HG03097 (cell line): ENCODE results near the gene SNTG2.

Experiments used
- ATAC-seq: cut with Tn5 transposase; IDR thresholded peaks from one replicate; pipeline ENCODE4 v1.9.1; 2021; ENCODE audit not compliant: unreplicated experiment, low FRiP score

The SNTG2 gene

DNA sequence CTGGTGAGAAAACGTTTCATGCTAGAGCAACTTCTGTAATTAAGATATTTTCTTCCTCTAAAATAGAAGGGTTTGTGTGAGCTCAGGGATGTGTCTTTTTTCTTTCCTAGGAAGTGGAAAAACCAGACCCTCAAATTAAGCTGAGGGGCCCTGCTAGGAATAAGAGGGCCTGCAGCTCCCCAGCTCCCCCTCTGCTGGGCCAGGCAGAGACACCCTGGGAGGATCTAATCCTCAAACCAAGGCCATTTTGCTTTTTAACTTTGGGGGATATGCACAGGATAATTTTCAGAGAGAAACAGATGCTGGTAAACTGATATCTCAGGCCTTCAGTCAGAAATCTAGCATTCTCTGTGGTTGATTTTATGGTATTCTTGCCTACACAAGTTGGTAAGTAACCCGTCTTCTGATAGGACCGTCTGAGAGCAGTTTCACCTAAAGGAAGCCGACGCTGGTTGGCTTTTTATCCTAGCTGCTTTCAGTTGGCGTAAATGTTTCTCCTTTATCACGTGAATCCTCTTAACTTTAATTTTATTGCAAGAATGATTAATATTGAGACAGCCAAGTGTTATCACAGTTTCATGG, 34.8 kb downstream of the SNTG2 start:
- no peak for ATAC-seq

DNA sequence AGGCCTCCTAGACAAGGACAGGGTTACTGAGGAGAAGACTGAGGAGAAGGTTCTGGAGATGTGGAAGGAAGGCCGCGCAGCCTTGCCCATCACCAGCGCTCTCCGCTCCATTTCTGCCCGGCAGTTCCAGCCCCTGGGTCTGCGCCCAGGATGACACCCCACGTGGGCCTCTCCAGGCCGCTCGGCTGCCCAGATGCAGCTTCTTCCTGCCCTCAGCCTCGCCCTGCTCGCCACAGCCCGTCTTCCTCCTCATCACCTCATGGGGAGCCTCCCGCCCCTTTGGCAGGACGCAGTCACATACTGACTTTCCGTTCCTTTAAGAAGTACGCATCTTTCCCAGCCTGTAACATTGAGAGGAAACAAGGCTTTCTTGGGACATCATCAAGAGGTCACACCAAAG, 37.1 kb downstream of the SNTG2 start:
- no peak for ATAC-seq

DNA sequence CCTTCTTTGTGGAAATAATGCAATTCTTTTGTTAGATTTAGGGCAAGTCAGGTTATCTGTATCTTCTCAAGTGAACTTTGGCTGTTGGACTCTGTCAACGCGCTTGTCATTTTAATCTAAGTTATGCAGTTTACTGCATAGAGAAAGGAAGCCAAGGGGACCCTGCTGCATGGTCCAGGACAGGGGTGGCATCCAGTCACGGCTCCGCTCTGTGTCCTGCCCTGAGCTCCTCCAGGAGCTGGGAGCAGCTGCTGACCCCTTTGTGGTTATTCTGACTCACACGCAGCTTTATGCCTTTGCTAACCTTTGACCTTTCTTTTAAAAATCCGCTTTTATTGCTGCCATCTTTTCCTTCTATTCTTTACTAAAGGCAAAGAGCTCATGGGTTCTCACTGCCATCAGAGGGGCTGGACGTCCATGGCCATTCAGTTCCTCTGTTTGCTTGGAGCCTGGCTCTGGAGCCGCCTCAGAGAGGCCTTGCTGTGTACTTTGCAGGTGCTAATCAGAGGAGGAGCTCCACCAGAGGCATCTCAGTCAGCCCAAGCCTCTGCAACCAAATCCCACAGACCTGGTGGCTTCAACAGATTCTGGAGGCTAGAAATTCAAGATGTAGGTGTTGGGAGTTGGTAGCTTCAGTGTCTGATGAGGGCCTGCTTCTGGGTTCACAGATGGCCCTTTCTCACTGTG, 39.3 kb downstream of the SNTG2 start:
- no peak for ATAC-seq

DNA sequence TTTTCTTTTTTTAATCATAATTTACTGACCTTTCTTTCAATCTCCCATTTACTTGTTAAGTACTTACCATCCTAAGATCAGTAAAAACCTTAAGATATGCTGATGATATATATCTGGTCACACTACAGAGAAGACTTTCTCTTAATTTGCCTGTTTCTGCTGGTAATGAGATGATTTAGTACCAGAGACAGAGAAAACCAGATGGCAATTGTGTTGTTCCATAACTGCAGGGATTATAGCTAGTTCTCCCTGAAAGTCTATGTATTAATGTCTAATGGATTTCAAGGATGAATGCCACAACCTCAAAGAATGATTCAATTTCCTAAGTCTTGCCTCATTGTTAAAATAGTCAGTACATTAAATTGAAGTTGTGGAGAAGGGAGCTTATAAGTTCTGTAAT, 40.3 kb downstream of the SNTG2 start:
- ATAC-seq, result no peak

DNA sequence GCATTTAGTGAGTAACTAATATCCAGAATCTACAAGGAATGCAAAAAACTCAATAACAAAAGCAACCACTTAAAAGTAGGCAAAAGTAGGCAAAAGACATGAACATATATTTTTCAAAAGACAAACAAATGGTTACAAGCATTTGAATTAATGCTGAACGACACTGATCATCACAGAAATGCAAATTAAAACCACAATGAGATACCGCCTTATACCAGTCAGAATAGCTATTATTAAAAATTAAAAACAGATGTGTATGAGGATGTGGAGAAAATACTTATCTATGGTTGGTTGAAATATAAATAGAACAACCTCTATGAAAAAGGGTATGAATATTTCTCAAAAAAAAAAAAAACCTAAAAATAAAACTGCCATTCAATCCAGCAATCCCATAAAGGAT, 51.7 kb downstream of the SNTG2 start:
- no peak for ATAC-seq

DNA sequence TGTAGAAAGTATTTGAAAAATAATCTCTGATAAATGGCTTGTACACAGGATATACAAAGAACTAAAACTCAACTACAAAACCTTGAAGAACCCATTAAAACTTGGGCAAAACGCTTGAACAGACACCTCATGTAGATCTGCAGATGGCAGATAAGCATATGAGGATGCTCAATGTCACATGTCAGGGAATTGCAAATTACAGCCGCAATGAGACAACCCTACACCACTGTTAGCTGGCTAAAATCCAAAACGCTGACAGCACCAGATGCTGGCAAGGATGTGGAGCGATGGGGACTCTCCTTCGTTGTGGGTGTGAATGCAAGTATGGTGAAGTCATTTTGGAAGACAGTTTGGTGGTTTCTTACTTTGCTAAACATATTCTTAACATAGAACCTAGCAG, 53.7 kb downstream of the SNTG2 start:
- ATAC-seq, result no peak

DNA sequence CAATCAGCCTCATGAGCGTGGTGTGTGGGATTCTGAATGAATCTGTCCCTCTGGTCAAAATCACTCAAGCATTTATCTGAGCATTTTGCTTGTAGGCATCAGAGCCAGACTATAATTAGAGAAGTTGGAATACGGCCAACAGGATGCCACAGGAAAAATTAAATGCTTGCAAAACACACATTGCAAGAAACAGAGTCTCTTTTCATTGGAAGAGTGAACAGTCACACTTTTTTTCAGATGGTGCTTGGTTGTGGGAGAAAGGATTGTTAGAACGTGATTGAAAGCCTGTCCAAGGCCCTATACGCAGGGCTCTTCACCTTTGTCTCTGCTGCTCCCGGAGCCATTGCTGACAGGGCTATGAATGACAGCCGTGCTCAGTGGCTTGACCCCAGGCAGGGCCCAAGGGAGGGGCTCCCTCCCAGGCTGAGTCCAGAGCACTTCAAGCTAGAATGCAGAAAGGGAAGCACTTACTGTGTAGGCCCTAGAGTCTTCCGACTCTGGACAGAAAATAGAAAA, 59.8 kb downstream of the SNTG2 start:
- no peak for ATAC-seq

DNA sequence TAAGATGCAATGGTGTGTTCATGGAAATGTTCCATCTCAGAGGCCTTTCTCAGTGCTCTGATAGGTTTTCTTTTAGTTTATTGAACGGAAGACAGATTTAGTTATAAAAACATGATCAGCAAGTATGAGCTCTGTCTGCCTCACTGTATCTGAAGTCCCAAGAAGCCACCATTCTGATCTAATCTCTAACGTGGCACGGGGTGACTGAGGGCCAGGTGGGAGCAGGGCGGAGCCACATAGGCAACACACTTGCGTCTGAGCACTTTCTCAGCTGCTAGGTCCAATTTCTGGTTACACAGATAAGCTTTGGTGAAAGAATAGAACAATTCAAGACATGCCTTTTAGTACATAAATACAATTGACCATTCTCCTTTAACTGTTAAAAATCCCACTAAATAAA, 60.4 kb downstream of the SNTG2 start:
- ATAC-seq, result no peak

DNA sequence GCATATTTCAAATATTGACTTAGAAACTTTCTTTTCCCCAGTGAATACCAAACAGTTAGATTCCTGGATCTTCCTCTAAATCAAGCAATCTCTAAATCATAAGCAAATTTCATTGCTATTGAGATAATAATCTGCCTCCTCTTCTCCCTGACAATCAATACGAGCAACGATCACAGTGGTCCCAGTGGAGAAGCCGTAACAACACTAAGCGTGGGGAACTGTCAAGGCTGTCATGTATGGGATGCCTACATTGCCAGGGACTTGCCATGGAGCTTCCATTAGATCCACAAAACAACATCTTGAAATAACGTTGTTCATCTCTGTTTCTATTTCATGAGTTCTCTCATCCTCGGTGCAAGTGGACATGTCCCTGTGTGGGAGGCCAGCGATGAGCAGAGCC, 61.3 kb downstream of the SNTG2 start:
- no peak for ATAC-seq

DNA sequence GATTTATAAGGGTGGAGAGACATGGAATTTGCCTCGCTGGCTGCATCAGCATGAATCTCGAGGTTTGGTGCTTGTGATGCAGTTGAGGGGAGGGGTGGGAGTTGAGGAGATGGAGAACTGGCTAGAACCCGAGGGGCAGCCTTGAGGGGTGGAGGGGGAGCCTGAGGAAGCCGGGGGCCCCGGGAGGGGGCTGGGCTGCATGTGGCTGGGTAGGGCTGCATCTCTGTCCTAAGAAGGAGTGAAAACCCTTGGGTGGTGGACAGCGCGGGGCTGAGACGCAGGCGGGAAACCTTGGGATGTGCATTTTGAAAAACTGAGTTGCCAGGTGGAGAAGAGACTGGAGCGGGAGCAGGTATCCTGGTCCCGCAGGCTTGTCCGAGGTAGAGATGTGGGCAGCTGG, 64.2 kb downstream of the SNTG2 start:
- ATAC-seq, result no peak

DNA sequence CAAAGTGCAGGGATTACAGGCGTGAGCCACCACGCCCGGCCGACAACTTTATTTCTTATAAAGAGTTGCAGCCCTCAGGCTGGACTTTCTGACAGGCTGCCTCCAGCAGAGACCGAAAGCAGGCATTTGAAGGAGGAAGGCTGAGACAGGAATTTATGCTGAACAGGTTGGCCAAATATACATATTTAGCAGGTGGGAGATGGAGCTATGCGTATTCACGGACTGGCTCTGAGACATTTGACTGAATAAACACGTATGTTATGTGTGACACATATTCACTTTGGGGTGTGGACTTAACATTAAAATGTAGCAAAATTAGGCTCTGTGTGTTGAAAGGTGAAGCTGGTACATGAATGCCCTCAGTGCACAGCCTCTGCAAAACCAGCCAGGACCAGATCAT, 65.9 kb downstream of the SNTG2 start:
- no peak for ATAC-seq

DNA sequence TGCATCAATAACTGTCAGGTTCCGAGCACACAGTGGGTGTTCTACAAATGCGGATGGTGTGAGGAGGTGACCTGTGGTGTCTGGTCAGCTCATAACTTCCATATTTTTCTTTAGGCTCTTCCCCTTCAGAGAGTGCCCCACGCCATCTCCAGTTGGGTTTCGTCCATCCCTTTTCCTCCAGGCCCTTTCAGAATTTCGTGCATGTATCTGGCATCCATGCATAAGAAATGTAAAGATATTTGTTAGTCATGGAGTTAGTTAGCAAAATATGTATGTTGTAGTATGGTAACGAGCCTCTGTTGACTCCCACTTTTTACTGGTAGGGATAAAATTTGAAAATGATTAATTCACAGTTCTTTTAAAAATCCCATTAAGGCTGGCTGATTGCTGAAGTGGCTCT, 67.2 kb downstream of the SNTG2 start:
- ATAC-seq, result no peak

DNA sequence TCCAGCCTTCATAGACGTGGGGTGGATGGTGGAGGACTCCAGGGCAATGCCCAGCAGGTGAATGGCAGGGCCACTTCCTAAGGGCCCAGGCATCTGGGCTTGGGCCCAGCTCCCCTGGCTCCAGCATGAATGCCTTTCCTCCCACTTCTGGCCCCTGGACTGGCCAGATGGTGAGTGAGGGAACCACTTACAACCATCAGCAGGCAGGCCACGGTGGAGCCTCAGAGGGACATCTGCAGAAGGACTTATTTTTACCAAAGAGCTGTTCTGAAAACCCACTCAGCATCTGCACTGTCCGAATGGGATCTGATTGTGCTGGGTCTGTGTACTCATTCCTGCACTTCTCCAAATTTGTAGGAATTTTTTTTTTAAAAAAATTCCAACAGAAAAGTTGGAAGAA, 69.6 kb downstream of the SNTG2 start:
- no peak for ATAC-seq

DNA sequence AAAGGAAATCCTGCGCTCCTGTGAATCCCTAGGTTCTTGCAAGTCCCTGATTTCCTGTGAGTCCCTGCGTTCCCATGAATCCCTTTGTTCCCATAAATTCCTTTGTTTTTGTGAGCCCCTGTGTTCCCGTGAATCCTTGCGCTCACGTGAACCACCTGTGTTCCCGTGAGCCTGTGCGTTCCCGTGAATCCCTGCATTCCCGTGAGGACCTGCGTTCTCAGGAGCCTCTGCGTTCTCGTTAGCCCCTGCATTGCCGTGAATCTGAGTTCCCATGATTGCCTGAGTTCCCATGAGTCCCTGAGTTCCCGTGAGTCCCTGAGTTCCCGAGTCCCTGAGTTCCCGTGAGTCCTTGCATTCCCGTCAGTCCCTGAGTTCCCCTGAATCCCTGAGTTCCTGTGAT, 71.5 kb downstream of the SNTG2 start:
- ATAC-seq, result no peak

DNA sequence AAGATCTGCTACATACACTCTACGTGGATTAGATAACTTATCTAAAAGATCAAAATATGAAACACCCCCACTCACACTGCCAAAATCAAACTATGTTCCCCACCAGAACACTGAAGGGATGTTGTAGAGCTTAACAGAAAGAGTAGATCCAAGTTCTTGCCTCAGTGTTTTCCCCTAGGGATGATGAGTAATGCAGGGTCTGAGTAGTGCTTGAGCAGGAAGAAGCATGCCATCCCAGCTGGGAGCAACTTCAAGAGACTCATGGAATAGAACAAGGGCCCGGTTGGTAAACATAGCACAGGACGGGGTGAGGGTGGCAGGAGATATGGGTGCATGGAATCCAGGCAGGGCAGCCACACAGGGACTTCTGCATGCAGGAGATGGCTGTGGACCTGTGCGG, 74.3 kb downstream of the SNTG2 start:
- no peak for ATAC-seq

DNA sequence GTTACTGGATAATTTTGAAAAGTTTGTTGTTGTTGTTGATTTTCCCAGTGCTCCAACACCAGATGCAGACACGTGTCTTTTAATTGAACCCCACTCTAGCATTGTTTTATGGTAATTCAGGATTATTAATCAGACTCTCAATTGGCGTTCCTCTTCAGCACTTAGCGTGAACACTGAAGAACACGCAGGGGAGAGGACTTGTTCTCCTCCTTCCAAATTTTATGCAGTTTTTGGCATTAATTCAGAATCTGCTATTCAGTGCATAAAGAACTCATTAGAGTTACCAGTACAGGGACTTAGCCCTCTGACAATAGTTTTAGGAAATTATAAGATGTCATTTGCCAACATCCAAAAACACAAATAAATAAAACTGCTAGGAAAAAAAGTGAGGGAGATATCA, 75.5 kb downstream of the SNTG2 start:
- ATAC-seq, result no peak

DNA sequence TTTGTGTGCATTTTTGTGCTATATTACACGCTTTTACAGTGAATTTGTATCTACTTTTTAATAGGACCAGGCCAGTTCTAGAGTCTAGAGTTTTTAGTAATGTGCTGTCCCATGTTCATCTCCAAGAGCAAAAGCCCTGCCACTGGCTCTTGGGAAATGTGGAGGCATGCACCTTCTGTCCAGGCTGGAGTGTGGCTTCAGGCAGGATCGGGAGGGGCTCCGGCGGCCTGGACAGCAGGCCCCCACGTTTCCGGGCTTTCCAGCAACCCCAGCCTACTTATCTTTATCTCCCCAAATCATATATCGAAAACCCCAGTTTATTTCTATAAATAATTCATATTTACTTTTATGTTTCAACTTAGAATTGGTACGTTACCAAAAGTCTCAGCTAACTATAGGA, 78.2 kb downstream of the SNTG2 start:
- no peak for ATAC-seq

DNA sequence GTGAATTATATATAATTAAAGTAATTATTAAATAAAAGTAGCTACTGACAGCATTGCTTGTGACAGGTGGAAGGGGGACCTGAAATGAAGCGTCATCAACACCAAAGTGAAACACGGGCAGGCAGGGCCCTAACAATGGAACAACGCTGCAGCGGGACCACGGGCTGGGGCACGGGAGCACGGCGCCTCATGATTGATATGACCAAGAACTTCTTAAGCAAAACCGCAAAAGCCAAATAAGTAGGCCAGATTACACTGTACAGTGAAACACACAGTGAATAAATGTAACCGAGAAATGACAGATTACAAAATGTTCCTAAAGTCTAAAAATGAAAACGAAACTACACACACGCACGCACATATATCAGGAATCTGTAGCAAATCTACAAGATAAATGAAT, 81.4 kb downstream of the SNTG2 start:
- no peak for ATAC-seq

DNA sequence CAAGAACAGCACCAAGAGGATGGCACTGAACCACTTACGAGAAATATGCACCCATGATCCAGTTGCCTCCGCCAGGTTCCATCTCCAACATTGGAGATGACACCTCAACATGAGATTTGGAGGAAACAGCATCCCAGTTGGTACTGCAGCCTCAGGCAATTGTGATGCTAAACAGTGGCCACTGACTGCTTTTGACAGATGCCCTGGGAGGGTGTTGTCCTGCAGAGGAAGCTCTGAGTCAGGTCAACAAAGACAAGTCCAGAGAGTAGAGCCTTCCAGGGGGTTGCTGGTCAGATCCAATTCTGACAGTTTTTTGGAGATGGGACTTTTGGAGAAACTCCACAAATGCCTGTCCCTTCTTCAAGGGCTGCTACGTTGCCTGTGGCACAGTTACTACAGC, 82.4 kb downstream of the SNTG2 start:
- ATAC-seq, result no peak

DNA sequence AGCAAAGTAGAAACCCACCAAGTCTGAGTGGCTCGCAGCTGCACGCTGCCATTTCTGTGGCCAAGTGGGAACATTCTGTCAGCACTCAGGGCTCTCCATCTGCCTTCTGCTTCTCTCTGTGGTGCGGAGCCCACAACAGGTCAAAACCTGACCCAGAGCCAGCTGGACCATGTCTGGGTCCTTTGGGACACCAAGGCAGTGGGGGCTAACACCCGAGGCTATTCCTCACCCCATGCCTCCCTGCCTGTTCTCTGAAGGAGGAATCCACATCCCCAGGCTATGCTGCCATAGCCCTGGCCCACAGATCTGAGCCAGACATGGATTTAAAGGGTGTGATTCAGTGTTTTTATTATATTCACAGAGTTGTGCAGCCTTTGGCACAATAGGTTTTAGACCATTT, 86.4 kb downstream of the SNTG2 start:
- ATAC-seq, result no peak

DNA sequence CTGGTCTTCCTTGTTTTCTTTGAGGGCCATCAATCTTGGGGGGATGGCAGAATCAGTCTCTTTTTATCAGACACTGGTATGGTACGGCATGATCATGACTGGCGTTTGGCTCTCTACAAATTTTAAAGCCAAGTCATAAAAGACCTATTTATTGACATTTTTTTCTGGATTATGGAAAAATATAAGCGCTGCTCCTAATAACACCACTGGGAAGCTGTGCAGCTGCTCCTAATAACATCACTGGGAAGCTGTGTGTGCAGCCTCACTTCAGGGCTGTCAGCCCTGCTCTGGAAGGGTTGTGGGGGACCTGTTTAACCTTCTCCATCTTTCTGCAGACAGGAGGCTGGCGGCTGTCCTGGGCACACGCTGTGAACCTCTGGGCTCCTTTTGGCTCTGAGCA, 88.9 kb downstream of the SNTG2 start:
- no peak for ATAC-seq

DNA sequence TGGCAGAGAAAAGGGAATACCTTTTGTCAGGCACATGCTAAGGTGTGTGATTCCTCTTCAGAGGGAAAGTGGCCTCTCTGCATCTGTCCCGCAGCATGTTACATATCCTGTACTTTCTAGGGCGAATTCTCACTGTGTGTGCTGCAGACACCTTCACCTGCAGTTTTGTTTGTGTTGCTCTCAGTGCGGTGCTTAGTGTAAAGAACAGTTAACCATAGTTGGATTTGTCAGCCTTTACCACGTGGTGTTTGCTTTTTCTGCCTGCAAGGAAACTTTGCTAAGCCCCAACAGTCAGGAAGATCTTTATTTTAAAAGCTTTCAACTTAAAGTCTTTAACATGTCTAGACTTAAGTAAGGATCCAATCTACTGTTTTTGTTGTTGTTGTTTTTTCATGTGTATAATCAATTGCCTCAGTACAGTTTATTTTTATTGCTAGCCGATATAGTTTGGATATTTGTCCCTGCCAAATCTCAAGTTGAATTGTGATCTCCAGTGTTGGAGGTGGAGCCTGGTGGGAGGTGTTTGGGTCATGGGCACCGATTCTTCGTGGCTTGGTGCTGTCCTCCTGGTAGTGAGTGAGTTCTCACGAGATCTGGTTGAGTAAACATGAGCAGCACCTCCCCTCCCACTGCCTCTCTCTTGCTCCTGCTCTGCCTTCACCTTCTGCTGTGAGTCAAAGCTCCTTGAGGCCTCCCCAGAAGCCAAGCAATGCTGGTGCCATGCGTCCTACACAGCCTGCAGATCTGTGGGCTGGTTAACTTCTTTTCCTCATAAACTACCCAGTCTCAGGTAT, 90.6 kb downstream of the SNTG2 start:
- ATAC-seq, result no peak
